NCI-H345 (cell line): ENCODE results near the gene PTPRN2.
"Not testable (repeated sequence)": the region's sequence is repeated elsewhere in the genome, so short reads cannot be mapped to it uniquely, and the experiment has no call there.

Source experiments
- DNase-seq: peaks from one replicate; lab custom pipeline; 2025; lab: John Stamatoyannopoulos, UW

The PTPRN2 gene

GRCh38 chr7:157734676-157735640, 852.7 kb downstream of the PTPRN2 start:
- no peak for DNase-seq

GRCh38 chr7:157733760-157734395, 853.7 kb downstream of the PTPRN2 start:
- not testable (repeated sequence) for DNase-seq

GRCh38 chr7:157731126-157731525, 856.5 kb downstream of the PTPRN2 start:
- no peak for DNase-seq

- no peak for DNase-seq
These were observed 857.0 kb downstream of the PTPRN2 start for GRCh38 chr7:157730614-157731013.

- DNase-seq, result no peak
These were observed 858.1 kb downstream of the PTPRN2 start for GRCh38 chr7:157729566-157729965.

- no peak for DNase-seq
These were observed 859.5 kb downstream of the PTPRN2 start for GRCh38 chr7:157727964-157728615.

GRCh38 chr7:157726764-157727163, 860.9 kb downstream of the PTPRN2 start:
- no peak for DNase-seq

GRCh38 chr7:157725312-157725711, 862.3 kb downstream of the PTPRN2 start:
- DNase-seq, result not testable (repeated sequence)

GRCh38 chr7:157723205-157723604, 864.4 kb downstream of the PTPRN2 start:
- no peak for DNase-seq

GRCh38 chr7:157722137-157723060, 865.2 kb downstream of the PTPRN2 start:
- DNase-seq, result no peak

- DNase-seq, result no peak
These were observed 866.0 kb downstream of the PTPRN2 start for GRCh38 chr7:157721468-157722136.

- DNase-seq, result no peak
These were observed 867.6 kb downstream of the PTPRN2 start for GRCh38 chr7:157719705-157720655.

GRCh38 chr7:157719008-157719682, 868.5 kb downstream of the PTPRN2 start:
- DNase-seq, result no peak

- no peak for DNase-seq
These were observed 869.2 kb downstream of the PTPRN2 start for GRCh38 chr7:157718303-157719007.

GRCh38 chr7:157717211-157718174, 870.1 kb downstream of the PTPRN2 start:
- no peak for DNase-seq

- DNase-seq, result no peak
These were observed 871.7 kb downstream of the PTPRN2 start for GRCh38 chr7:157715938-157716280.
